OCI-LY7 (cell line): ENCODE data around the gene GRK3.
"Not testable (repeated sequence)": the region's sequence is repeated elsewhere in the genome, so short reads cannot be mapped to it uniquely, and the experiment has no call there.

Source experiments
- CTCF ChIP-seq: fragments of 200-600 bp; sonication (generic); conservative IDR thresholded peaks from 2 replicates; pipeline ENCODE4 v1.5.1; 2014; ENCODE audit warnings: mild to moderate bottlenecking, antibody characterized with exemption, low read length, moderate library complexity, mixed read lengths
- EZH2phosphoT487 ChIP-seq: fragments of 200-600 bp; sonication (generic); IDR thresholded peaks from 2 replicates; pipeline ENCODE4 v1.6.1; 2018; ENCODE audit warnings: low read depth, borderline replicate concordance, mild to moderate bottlenecking, mixed run types, antibody characterized with exemption, low read length, moderate library complexity, mixed read lengths

GRCh38 chr22:25613558-25613957, 49.1 kb downstream of the GRK3 start:
- not testable (repeated sequence) for TF ChIP-seq CTCF, EZH2phosphoT487
